ENCODE data around the gene MED16. TPM values are rescaled to one million over a fixed set of nuclear protein-coding genes. Genes with fewer than 3 reads are reported as not detected.
"Not testable (repeated sequence)": the region's sequence is repeated elsewhere in the genome, so short reads cannot be mapped to it uniquely, and the experiment has no call there.

The MED16 gene
- total RNA-seq, 1 donor from 2014 or later: 46.1 TPM

DNA sequence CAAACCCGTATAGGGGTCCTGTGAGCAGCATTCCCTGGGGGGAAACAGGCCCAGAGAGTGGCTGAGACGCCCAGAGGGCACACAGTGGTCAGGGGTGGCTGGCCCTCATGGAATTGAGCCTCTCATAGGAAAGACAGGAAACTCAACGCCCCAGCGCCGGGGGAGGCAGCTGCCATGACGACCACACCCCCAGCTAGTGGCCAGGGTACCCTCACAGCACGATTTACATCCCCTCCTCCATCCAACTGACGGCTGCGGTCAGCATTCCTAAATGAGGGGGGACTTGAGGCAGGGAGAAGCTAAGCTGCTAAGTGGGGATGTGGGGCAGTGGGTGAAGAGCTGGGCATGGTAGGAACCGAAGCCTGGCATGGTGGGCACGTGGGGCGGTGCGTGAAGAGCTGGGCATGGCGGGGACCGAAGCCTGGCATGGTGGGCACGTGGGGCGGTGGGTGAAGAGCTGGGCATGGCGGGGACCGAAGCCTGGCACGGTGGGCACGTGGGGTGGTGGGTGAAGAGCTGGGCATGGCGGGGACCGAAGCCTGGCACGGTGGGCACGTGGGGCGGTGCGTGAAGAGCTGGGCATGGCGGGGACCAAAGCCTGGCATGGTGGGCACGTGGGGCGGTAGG is 10.0 kb downstream of the MED16 start:
- H3K27me3 ChIP-seq (ENCODE audit: low read depth): no peaks in the 10 kb centered on the region
- ATAC-seq (no peak), DNase-seq (no peak)
- H3K4me1 ChIP-seq: no peaks in the 10 kb centered on the region
- H3K4me3 ChIP-seq: no peak overlapping the region
- TF ChIP-seq, protein P1, sequence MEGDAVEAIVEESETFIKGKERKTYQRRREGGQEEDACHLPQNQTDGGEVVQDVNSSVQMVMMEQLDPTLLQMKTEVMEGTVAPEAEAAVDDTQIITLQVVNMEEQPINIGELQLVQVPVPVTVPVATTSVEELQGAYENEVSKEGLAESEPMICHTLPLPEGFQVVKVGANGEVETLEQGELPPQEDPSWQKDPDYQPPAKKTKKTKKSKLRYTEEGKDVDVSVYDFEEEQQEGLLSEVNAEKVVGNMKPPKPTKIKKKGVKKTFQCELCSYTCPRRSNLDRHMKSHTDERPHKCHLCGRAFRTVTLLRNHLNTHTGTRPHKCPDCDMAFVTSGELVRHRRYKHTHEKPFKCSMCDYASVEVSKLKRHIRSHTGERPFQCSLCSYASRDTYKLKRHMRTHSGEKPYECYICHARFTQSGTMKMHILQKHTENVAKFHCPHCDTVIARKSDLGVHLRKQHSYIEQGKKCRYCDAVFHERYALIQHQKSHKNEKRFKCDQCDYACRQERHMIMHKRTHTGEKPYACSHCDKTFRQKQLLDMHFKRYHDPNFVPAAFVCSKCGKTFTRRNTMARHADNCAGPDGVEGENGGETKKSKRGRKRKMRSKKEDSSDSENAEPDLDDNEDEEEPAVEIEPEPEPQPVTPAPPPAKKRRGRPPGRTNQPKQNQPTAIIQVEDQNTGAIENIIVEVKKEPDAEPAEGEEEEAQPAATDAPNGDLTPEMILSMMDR (IDR thresholded peaks at IDR 0.05): no peak
- H3K27ac ChIP-seq: no peak overlapping the region
- peaks cover 77% of the 10 kb centered on the region for H3K36me3 ChIP-seq
- intact Hi-C loops (cut with DNase I): no loop called here
- H3K9me3 ChIP-seq: no peaks in the 10 kb centered on the region

DNA sequence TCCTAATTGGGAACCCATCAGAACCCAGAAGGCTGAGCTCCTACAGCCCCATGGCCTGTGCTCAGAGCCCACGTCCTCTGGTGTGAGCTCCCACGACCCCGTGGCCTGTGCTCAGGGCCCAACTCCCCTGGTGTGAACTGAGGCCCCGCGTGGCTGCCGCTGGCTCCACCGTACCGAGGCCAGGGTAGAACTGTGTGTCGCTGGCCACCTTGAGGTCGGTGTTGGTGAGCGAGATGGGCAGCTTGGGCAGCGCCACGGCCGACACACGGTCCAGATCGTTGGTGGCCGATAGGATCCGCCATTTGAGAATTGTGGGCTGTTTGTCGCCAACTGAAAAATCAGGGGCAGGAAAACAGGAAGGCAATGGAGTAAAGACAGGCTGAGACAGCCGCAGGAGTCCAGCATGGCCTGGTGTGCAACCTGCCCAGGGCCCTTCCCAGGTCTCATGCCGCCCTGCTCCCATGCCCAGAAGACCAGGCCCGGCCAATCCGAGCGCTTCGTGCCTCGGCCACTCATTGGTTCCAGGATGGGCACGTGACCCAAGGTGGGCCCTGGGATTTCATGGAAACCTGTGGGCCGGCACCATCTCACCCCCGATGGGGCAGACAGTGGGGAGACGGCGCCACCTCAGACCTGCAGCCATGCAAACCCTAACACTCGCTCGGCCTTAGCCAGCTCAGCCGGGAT is 11.5 kb downstream of the MED16 start:
- H3K4me3 ChIP-seq: no peak overlapping the region
- ATAC-seq (no peak), DNase-seq (no peak)
- peaks cover 70% of the 10 kb centered on the region for H3K36me3 ChIP-seq
- H3K4me1 ChIP-seq: no peaks in the 10 kb centered on the region
- H3K27ac ChIP-seq: no peak overlapping the region
- TF ChIP-seq, protein P1 (IDR thresholded peaks at IDR 0.05): no peak
- H3K27me3 ChIP-seq (ENCODE audit: low read depth): no peaks in the 10 kb centered on the region
- no peaks in the 10 kb centered on the region for H3K9me3 ChIP-seq
- intact Hi-C loops (cut with DNase I): no loop called here

DNA sequence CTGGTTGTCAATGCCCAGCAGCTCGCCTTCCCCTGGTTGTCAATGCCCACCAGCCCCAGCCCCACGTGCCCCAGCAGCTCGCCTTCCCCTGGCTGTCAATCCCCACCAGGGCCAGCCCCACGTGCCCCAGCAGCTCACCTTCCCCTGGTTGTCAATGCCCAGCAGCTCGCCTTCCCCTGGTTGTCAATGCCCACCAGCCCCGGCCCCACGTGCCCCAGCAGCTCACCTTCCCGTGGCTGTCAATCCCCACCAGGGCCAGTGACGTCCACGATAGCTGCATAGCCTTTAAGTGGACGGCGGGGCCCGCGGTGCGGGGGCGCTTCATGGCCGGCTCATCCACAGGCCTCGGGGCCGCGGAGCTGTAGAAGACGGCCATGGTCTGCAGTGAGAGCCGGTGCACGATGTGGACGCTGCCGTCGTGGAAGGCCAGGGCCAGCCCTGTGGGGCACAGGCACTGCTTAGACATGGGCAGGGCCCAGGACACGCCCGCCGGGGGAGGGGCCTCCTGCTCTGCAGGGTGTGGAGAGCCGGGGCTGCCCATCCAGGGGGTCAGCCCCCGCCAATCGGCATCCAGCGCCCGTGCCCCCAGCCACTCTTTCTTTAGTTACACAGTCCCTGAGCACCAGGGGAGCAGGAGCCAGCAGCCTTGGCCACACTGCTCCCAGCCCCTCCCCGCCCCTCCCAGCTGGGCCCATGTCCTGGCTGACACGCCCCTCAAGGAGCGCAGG is 13.1 kb downstream of the MED16 start:
- no peak for DNase-seq
- Histone ChIP-seq H3K36me3 (peaks cover 65% of the 10 kb centered on the region), H3K27me3 (ENCODE audit: low read depth) (no peaks in the 10 kb centered on the region), H3K4me1 (no peaks in the 10 kb centered on the region), H3K9me3 (no peaks in the 10 kb centered on the region), H3K4me3 (no peak overlapping the region), H3K27ac (no peak overlapping the region)
- TF ChIP-seq, protein P1 (IDR thresholded peaks at IDR 0.05): no peak
- intact Hi-C loops (cut with DNase I): no loop called here
- ATAC-seq: no peak

DNA sequence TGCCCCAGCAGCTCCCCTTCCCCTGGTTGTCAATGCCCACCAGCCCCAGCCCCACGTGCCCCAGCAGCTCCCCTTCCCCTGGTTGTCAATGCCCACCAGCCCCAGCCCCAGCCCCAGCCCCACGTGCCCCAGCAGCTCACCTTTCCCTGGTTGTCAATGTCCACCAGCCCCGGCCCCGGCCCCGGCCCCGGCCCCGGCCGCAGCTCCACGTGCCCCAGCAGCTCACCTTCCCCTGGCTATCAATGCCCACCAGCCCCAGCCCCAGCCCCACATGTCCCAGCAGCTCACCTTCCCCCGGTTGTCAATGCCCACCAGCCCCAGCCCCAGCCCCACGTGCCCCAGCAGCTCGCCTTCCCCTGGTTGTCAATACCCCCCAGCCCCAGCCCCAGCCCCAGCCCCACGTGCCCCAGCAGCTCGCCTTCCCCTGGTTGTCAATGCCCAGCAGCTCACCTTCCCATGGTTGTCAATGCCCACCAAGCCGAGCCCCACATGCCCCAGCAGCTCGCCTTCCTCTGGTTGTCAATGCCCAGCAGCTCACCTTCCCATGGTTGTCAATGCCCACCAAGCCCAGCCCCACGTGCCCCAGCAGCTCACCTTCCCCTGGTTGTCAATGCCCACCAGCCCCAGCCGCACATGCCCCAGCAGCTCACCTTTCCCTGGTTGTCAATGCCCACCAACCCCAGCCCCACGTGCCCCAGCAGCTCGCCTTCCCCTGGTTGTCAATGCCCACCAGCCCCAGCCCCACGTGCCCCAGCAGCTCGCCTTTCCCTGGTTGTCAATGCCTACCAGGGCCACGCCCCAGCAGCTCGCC is 14.0 kb downstream of the MED16 start:
- intact Hi-C loops (cut with DNase I); H3K9me3 ChIP-seq; DNase-seq; H3K4me1 ChIP-seq; H3K4me3 ChIP-seq; H3K27me3 ChIP-seq (ENCODE audit: low read depth); H3K27ac ChIP-seq; ATAC-seq: not testable (repeated sequence)
- peaks cover 63% of the 10 kb centered on the region for H3K36me3 ChIP-seq

DNA sequence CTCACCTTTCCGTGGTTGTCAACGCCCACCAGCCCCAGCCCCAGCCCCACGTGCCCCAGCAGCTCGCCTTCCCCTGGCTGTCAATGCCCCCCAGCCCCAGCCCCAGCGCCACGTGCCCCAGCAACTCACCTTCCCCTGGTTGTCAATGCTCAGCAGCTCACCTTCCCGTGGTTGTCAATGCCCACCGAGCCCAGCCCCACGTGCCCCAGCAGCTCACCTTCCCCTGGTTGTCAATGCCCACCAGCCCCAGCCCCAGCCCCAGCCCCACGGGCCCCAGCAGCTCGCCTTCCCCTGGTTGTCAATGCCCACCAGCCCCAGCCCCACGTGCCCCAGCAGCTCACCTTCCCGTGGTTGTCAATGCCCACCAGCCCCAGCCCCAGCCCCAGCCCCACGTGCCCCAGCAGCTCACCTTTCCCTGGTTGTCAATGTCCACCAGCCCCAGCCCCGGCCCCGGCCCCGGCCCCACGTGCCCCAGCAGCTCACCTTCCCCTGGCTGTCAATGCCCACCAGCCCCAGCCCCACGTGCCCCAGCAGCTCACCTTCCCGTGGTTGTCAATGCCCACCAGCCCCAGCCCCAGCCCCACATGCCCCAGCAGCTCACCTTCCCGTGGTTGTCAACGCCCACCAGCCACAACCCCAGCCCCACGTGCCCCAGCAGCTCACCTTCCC is 14.9 kb downstream of the MED16 start:
- H3K27me3 ChIP-seq (ENCODE audit: low read depth); ATAC-seq; DNase-seq; H3K9me3 ChIP-seq; H3K4me3 ChIP-seq; H3K27ac ChIP-seq; H3K4me1 ChIP-seq; intact Hi-C loops (cut with DNase I): not testable (repeated sequence)
- peaks cover 57% of the 10 kb centered on the region for H3K36me3 ChIP-seq

DNA sequence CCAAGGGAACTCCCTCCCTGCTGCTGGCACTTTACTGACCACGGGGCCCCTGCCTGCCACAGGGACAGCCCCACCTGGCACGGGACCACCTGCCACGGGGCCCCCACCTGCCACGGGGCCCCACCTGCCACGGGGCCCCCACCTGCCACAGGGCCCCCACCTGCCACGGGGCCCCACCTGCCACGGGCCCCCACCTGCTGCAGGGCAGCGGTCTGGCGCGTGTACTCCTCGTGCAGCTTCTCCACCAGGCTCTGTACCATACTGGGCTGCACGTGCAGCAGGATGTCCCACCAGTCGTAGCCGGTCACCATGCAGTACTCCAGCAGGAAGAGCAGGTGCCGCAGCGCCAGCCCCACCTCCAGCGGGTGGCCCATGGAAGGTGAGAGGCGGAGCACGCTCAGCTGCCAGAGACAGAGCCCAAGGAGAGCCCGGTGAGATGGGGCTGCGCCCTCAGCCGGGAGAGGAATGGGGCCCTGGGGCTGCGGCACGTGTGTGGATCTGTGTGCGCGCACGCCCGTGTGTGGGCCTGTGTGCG is 16.1 kb downstream of the MED16 start:
- DNase-seq (no peak), ATAC-seq (no peak)
- H3K4me3 ChIP-seq: no peak overlapping the region
- H3K4me1 ChIP-seq: peaks cover 9% of the 10 kb centered on the region
- no peaks in the 10 kb centered on the region for H3K27me3 ChIP-seq (ENCODE audit: low read depth)
- no peak overlapping the region for H3K27ac ChIP-seq
- TF ChIP-seq, protein P1 (IDR thresholded peaks at IDR 0.05): no peak
- peaks cover 46% of the 10 kb centered on the region for H3K36me3 ChIP-seq
- intact Hi-C loops (cut with DNase I): no loop called here
- H3K9me3 ChIP-seq: no peaks in the 10 kb centered on the region
